Neutrophil (primary cell): Measurements from ENCODE around the gene KNDC1.

Experiments
- H3K27ac ChIP-seq: fragments of 200-600 bp; sonication (generic); 2 replicates; pipeline ENCODE4 v1.5.1; 2016; ENCODE audit warnings: mild to moderate bottlenecking, moderate library complexity
- H3K27me3 ChIP-seq: fragments of 200-600 bp; sonication (generic); 2 replicates; pipeline ENCODE4 v1.6.0; 2016; ENCODE audit warnings: mild to moderate bottlenecking
- H3K36me3 ChIP-seq: fragments of 200-600 bp; sonication (generic); 2 replicates; pipeline ENCODE4 v1.5.1; 2017
- H3K4me1 ChIP-seq, 2 experiments: fragments of 200-600 bp in 1 of 2; sonication (generic) in 1 of 2; 1 replicate in 1 of 2; 2 replicates in 1 of 2; pipeline versions ENCODE4 v1.5.1 to v1.6.1; 2013 to 2016; ENCODE audit warnings: low read depth in 1 of 2, low read length in 1 of 2, mild to moderate bottlenecking in 1 of 2, moderate library complexity in 1 of 2; ENCODE audit not compliant: control insufficient read depth in 1 of 2, insufficient read depth in 1 of 2
- H3K4me3 ChIP-seq, 2 experiments: fragments of 200-600 bp in 1 of 2; sonication (generic) in 1 of 2; 1 replicate in 1 of 2; 2 replicates in 1 of 2; pipeline ENCODE4 v1.5.1; 2013 to 2016; ENCODE audit warnings: low read depth in 1 of 2, low read length in 1 of 2, mild to moderate bottlenecking in 1 of 2, moderate library complexity in 1 of 2
- H3K9me3 ChIP-seq: fragments of 200-600 bp; sonication (generic); 2 replicates; pipeline ENCODE4 v1.5.1; 2016
- CTCF ChIP-seq: fragments of 200-600 bp; sonication (generic); IDR thresholded peaks from 2 replicates; pipeline ENCODE4 v1.5.1; 2016; ENCODE audit warnings: antibody characterized with exemption

KNDC1 gene

GRCh38 chr10:133189256-133189655 lies 29.2 kb downstream of the KNDC1 start:
- H3K9me3 ChIP-seq, result no peaks in the 10 kb centered on the region
- H3K27me3 ChIP-seq, result peaks cover 5% of the 10 kb centered on the region
- H3K36me3 ChIP-seq, result no peaks in the 10 kb centered on the region
- no peak for TF ChIP-seq CTCF
- no peak overlapping the region for H3K4me3 ChIP-seq
- no peak overlapping the region for H3K27ac ChIP-seq
- H3K4me1 ChIP-seq, result no peaks in the 10 kb centered on the region

- no peak overlapping the region for H3K27ac ChIP-seq
- TF ChIP-seq CTCF, result no peak
- no peaks in the 10 kb centered on the region for H3K9me3 ChIP-seq
Measured at GRCh38 chr10:133189726-133190125, 29.7 kb downstream of the KNDC1 start.

GRCh38 chr10:133190225-133190624 lies 30.2 kb downstream of the KNDC1 start:
- Histone ChIP-seq H3K36me3 (no peaks in the 10 kb centered on the region), H3K4me3 (no peak overlapping the region), H3K9me3 (no peaks in the 10 kb centered on the region), H3K4me1 (no peaks in the 10 kb centered on the region), H3K27me3 (peaks cover 9% of the 10 kb centered on the region), H3K27ac (no peak overlapping the region)
- TF ChIP-seq CTCF, result no peak

More at GRCh38 chr10:133189726-133190125, 29.7 kb downstream of the KNDC1 start:
- no peaks in the 10 kb centered on the region for H3K4me1 ChIP-seq
- no peak overlapping the region for H3K4me3 ChIP-seq
- H3K27me3 ChIP-seq, result peaks cover 9% of the 10 kb centered on the region
- H3K36me3 ChIP-seq, result no peaks in the 10 kb centered on the region

GRCh38 chr10:133191651-133192050 lies 31.6 kb downstream of the KNDC1 start:
- no peaks in the 10 kb centered on the region for H3K9me3 ChIP-seq
- H3K36me3 ChIP-seq, result no peaks in the 10 kb centered on the region
- no peak for TF ChIP-seq CTCF
- H3K27me3 ChIP-seq, result peaks cover 9% of the 10 kb centered on the region
- no peaks in the 10 kb centered on the region for H3K4me1 ChIP-seq
- no peak overlapping the region for H3K4me3 ChIP-seq
- no peak overlapping the region for H3K27ac ChIP-seq

- Histone ChIP-seq H3K27ac (no peak overlapping the region), H3K4me3 (no peak overlapping the region)
- no peak for TF ChIP-seq CTCF
Measured at GRCh38 chr10:133194151-133194550, 34.1 kb downstream of the KNDC1 start.

GRCh38 chr10:133195096-133195495 lies 35.1 kb downstream of the KNDC1 start:
- Histone ChIP-seq H3K4me1 (no peaks in the 10 kb centered on the region), H3K4me3 (no peak overlapping the region), H3K27me3 (peaks cover 9% of the 10 kb centered on the region), H3K27ac (no peak overlapping the region), H3K36me3 (no peaks in the 10 kb centered on the region), H3K9me3 (no peaks in the 10 kb centered on the region)
- no peak for TF ChIP-seq CTCF

More at GRCh38 chr10:133194151-133194550, 34.1 kb downstream of the KNDC1 start:
- no peaks in the 10 kb centered on the region for H3K9me3 ChIP-seq
- no peaks in the 10 kb centered on the region for H3K4me1 ChIP-seq
- peaks cover 9% of the 10 kb centered on the region for H3K27me3 ChIP-seq
- H3K36me3 ChIP-seq, result no peaks in the 10 kb centered on the region
